HG02885 (cell line): ENCODE results near the gene WBP4.
"Not testable (repeated sequence)": the region's sequence is repeated elsewhere in the genome, so short reads cannot be mapped to it uniquely, and the experiment has no call there.

ENCODE experiments used
- ATAC-seq: cut with Tn5 transposase; IDR thresholded peaks from one replicate; pipeline ENCODE4 v1.9.1; 2021; ENCODE audit warnings: mild to moderate bottlenecking; ENCODE audit not compliant: unreplicated experiment, poor library complexity

The WBP4 gene

GRCh38 chr13:41042419-41042818 is 18.9 kb upstream of the WBP4 start:
- not testable (repeated sequence) for ATAC-seq

GRCh38 chr13:41048640-41049039 is 12.7 kb upstream of the WBP4 start:
- no peak for ATAC-seq

GRCh38 chr13:41049480-41050440 is 11.5 kb upstream of the WBP4 start:
- ATAC-seq = no peak

- ATAC-seq = no peak
Measured at GRCh38 chr13:41052441-41052840, 8.9 kb upstream of the WBP4 start.

GRCh38 chr13:41053384-41053826 is 7.9 kb upstream of the WBP4 start:
- peak; percentile 74 for ATAC-seq

GRCh38 chr13:41054212-41054877 is 7.0 kb upstream of the WBP4 start:
- no peak for ATAC-seq

- no peak for ATAC-seq
Measured at GRCh38 chr13:41054919-41055619, 6.2 kb upstream of the WBP4 start.

GRCh38 chr13:41056194-41056593 is 5.1 kb upstream of the WBP4 start:
- no peak for ATAC-seq

GRCh38 chr13:41056826-41057711 is 4.2 kb upstream of the WBP4 start:
- ATAC-seq = no peak

- no peak for ATAC-seq
Measured at GRCh38 chr13:41058295-41059070, 2.8 kb upstream of the WBP4 start.

- ATAC-seq = no peak
Measured at GRCh38 chr13:41059456-41060081, 1.7 kb upstream of the WBP4 start.

- ATAC-seq = peak; percentile 35
Measured at GRCh38 chr13:41060082-41060723, 1.1 kb upstream of the WBP4 start.

GRCh38 chr13:41060724-41061074 is 610 bp upstream of the WBP4 start:
- ATAC-seq = peak; percentile 39

GRCh38 chr13:41061914-41062837 is 867 bp downstream of the WBP4 start:
- peak; percentile 36 for ATAC-seq

- no peak for ATAC-seq
Measured at GRCh38 chr13:41064493-41064892, 3.2 kb downstream of the WBP4 start.

- ATAC-seq = no peak
Measured at GRCh38 chr13:41065078-41065477, 3.8 kb downstream of the WBP4 start.

GRCh38 chr13:41074523-41074922 is 13.2 kb downstream of the WBP4 start:
- ATAC-seq = no peak
